Spleen (tissue), 7 donors: ENCODE results near the gene DENND4B.

ENCODE experiments used
- CTCF ChIP-seq, 11 experiments: fragments of 200-600 bp in 7 of 11; fragments of 450-650 bp in 4 of 11; sonication (generic) in 4 of 11; IDR thresholded peaks in 8 of 11; conservative IDR thresholded peaks in 3 of 11; 1 replicate in 7 of 11; 2 replicates in 4 of 11; pipeline versions ENCODE4 v1.4.0 to v1.8.0; 2016 to 2021; ENCODE audit warnings: antibody characterized with exemption in 11 of 11, inconsistent platforms in 4 of 11, mild to moderate bottlenecking in 1 of 11
- POLR2A ChIP-seq, 3 donors: fragments of 450-650 bp; IDR thresholded peaks; one replicate each; pipeline ENCODE4 v1.5.1; 2017; ENCODE audit warnings: antibody characterized with exemption in 3 of 3, mild to moderate bottlenecking in 1 of 3
- POLR2AphosphoS5 ChIP-seq, 3 donors: sonication (generic); formaldehyde crosslinking; IDR thresholded peaks; one replicate each; pipeline ENCODE4 v1.5.1; 2017; ENCODE audit warnings: antibody characterized with exemption in 3 of 3
- donor health status: DM: no; HTN: no; CAD: no; lungs with moderate emphysema.
- donor health status: DM: no; HTN: no; CAD: no.
- donor health status: DM: no; HTN: no; CAD: no.

- TF ChIP-seq CTCF (IDR thresholded peaks at IDR 0.05 in 8 of 11, conservative IDR thresholded peaks at IDR 0.05 in 3 of 11) (no peak), POLR2AphosphoS5 (IDR thresholded peaks at IDR 0.05) (no peak), POLR2A (IDR thresholded peaks at IDR 0.05) (no peak)
These were observed 20.1 kb downstream of the DENND4B start for GRCh38 chr1:153926405-153926804.
